HG03457 (cell line): ENCODE measurements around the gene MAP3K8.
A peak's percentile ranks its signal among the peaks of the same experiment; 100 is the strongest.

Experiments
- ATAC-seq: cut with Tn5 transposase; IDR thresholded peaks from one replicate; pipeline ENCODE4 v1.9.1; 2021; ENCODE audit warnings: moderate number of reproducible peaks; ENCODE audit not compliant: unreplicated experiment

Gene MAP3K8

DNA sequence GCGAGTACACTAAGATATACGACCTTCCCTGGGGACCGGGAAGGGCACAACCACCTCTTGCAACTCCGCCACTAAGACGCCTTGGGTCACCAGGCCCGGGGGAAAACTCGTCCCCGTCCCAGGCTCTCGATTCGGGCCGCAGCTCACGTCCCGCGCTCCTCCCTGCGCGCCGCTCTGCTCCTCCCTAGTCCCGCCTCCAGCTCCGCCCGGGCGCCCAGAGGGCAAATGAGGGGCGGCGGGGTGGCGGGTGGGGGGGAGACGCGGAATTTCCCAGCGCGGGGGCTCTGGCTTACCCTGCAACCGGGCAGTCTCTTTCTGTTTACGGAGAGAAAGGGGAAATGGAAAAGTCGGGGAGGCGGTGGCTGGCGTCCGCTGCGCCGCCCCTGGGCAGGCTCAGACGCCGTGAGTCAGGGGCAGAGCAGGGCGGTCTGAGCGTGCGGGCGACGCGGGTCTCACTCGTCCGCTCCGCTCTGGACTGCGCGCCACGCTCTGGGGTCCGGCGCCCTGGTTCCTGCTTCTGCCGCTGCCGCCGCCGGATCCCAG, at the start of gene MAP3K8:
TSS of gene MAP3K8 (plus strand) at position 455 of the 543 bp plus-strand sequence. CDS start 4,755 bp downstream, outside the sequence.
- peak; percentile 50 for ATAC-seq

DNA sequence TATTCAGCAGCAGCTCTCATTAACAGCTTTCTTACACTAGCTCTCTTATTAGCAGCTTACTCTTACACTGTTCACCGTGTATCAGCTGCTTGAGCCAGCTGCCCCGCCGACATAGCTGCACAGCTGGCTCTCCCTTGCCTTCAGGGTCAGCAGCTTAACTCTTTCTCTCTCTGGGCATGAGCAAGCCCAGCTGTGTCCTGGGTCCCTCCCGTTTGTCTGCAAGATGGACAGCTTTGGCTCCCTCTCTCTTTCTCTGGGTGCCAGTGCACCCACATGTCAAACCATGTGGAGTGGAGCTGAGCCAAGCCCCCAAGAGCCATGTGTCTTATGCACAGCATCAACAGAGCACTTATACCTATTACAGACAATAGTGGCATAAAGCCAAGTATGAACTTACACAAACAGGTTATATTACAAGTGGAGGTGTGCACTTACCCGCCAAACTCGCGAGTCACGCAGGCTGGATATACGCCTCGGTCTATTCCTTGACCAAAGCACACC, 49.2 kb upstream of the MAP3K8 start:
- ATAC-seq = no peak

DNA sequence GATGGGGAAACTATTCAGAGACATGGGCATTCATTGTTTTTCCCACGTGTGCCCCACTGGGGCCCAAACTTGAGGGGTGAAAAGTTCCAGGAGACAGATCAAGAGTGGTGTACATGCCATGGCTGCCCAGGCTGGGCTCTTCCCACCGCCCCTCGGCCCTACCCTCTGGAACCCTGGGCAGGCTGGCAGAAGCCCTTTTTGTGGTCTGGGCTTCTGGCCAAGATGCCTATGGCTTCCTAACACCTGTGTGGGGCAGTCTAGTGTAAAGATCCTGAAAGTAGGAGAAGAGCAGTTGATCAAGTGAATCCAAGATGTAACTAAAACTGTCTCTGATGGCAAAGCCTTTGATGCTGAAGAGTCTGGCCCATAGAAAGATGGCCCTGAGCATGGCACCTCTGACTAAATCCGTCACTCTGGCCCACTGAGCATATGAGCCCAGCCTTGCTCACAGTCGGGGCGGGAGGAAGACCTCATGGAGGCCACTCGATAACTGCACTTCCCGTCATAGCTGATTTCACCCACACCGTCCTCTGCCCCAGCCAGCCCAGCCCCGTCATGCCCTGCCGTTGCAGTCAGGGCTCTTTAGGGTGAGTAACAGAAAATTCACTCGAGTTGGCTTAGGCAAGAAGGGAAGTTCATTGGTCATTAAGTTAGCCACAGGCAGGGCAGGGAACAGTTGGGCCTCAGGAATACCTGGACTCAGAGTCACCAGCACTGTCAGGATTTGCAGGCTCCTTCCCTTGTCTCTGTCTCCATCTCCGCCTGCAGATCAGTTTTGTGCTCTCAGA, 47.0 kb upstream of the MAP3K8 start:
- ATAC-seq = no peak

DNA sequence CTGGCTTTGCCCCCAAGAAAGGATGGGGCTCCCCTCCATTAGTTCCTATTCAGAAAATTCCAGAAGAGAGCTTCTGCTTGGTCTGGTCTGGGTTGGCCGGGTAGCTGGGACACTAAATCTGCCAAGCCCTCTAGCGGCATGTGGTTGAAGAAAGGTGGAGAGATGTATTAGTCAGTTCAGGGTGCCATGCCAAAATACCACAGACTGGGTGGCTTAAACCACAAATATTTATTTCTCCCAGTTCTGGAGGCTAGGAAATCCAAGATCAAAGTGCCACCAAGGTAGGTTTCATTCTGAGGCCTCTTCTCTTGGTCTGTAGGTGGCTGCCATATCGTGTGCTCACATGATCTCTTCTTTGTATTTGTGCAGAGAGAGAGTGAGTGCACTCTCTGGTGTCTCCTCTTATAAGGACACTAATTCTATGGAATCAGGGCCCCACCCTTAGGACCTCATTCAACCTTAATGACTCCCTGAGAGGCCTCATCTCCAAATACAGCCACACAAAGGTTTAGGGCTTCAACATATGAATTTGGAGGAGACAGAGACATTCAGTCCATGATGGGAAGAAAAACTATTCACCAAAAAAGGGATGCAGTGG, 46.2 kb upstream of the MAP3K8 start:
- ATAC-seq = no peak

DNA sequence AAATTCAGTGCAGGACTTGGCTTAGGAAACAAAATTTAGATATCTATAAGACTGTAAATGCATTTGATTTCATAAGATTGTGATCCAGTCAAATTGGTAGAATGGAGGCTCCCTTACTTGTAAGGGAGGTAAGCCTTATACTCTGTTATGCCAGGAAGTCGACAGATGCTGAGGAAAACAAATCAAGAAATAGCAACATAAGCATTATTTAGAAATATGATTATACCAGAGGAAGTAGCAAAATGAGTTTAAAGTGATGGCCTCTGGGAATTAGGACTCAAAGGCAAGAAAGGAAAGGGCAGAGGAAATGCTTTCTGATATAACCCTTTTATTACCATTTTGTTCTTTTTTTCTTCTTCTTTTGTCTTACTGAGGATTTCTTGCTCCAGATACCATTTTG, 44.4 kb upstream of the MAP3K8 start:
- no peak for ATAC-seq

DNA sequence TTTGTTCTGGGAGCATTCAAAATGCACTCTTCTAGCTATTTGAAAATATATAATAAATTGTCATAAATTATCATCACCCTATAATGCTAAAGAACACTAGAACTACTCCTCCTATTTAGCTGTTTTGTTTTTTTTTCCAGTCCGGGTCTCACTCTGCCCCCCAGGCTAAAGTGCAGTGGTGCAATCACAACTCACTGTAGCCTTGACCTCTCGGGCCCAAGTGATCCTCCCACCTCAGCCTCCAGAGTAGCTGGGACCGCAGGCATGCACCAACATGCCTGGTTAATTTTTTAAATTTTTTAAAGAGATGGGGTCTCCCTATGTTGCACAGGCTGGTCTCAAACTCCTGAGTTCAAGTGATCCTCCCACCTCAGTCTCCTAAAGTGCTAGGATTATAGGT, 43.8 kb upstream of the MAP3K8 start:
- ATAC-seq = no peak

DNA sequence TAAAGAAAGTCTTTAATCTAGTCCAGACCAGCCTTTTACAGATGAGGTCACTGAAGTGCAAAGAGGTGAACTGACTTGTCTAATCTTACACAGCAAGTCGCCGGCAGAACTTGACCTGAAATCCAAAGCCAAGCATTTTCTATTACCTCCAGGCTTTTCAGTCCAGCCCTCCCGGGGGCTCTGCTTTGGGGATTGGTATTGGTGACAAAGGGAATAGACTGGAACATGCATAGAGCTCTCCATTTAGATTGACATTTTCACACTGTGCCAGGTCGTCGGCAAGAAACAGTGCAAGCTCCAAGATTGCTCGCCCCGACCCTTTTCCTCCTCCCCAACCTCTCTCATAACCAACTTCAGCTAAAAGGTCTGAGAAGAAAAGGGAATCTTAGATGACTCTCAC, 42.7 kb upstream of the MAP3K8 start:
- no peak for ATAC-seq

DNA sequence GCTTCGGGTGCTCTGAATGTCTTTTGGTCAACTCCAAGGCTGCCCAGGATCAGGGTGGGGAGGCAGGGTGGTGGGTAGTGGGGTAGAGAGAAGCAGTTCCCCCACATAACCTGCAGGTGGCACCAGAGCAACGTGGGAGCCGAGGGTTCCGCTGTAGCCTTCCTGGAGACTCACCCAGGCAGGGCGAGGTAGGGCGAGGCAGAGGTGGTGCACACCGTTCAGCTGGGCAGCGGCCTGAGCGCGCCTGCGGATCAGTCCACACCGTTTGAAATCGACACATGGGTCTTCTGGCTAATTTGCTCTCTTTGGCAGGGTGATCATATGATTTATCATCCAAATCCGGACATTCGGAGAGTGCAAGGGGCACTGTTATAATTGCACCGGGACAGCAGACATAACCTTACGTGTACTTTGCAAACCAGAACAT, 41.4 kb upstream of the MAP3K8 start:
- ATAC-seq = peak; percentile 93

DNA sequence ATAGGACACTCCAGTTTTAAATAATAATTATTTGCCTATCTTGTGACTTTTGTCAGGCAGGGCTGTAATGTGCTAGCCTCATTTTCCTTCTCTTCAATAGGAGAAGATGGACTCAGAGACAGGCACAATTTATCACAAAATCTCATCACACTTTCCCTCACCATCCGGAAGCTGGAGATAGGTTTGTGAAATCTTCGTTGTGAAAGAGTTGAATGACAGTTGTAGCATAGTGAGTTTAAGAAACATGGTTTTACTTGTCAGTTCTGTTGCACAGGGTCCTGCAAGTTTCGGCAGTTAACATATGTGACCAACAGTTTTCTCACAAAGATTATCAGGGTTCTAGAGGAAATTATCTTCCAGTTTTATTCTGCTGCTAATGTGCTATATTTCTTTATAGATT, 37.7 kb upstream of the MAP3K8 start:
- ATAC-seq = no peak

DNA sequence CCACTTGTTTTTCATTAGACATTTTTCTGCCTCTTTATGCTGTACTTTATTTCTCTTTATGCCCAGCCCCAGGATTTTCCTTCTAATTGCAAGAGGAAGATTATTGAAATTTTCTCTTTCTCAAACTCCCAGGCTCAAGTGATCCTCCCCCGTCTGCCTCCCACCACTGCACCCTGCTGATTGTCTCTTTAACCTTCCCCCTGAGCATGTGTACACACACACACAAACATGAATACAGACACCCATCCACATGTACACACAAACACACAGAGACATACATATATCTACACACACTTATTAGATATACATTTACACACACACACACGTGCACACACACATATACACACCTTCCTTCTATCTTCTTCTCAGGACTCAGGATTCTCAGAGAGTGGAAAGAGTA, 37.3 kb upstream of the MAP3K8 start:
- no peak for ATAC-seq

DNA sequence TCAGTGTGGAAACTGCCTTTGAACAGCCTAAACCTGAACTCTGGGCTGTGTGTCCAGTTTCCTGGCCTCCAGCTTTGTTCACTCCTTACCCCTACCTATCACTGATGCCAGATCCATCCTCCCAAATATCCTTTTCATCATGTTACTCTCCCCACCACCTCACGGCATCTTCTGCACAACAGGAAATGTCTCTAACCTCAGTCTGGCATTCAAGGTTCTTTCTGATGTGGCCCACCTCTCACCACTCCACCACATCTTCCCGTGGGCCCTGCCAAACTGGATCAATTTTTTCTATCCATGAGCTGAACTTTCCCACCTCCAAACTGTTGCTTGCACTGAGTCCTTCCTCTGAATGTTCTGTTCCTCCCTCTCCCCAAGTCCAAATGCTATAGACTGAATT, 35.8 kb upstream of the MAP3K8 start:
- ATAC-seq = no peak

DNA sequence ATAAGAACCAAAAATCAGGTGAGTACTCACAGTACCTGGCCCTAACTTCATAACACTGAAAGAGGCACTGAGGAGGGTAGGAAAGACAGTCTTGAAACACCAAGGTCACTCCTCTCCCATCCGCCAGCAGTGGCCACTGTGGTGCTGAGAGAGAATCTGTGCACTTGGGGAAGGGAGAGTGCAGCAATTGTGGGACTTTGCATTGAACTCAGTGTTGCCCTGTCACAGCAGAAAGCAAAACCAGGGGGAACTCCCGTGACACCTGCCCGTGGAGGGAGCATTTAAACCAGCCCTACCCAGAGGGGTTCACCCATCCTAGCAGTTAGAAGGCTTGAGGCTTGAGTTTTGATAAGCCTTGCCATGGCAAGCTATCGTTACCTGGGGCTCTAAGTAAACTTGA, 35.2 kb upstream of the MAP3K8 start:
- no peak for ATAC-seq

DNA sequence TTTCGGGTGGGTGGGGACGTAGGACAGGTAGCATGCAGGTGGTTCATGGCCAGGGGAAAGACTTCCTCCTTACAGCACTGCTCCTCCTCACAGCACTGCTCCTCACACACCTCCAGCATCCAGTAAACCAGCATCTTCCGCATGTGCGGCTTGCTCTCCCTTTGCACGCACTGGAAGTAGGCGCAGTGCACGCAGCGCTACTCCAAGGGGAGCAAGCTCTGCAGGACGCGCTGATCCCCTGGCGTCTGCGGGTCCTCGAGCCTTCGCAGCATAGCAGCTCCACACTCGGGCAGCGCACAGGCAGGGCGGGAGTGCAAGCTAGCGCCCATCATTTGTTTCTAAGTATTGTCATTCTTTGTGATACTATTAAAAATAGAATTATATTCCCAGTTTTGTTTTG, 30.5 kb upstream of the MAP3K8 start:
- no peak for ATAC-seq

DNA sequence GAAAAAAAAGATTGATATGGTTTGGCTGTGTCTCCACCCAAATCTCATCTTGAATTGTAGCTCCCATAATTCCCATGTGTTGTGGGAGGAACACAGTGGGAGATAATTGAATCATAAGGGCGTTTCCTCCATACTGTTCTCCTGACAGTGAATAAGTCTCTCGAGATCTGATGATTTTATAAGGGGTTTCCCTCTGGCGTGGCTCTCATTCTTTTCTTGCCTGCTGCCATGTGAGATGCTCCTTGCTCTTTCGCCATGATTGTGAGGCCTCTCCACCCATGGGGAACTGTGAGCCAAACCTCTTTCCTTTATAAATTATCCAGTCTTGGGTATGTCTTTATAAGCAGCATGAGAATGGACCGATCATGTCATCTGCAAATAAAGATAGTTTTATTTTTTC, 29.4 kb upstream of the MAP3K8 start:
- no peak for ATAC-seq

DNA sequence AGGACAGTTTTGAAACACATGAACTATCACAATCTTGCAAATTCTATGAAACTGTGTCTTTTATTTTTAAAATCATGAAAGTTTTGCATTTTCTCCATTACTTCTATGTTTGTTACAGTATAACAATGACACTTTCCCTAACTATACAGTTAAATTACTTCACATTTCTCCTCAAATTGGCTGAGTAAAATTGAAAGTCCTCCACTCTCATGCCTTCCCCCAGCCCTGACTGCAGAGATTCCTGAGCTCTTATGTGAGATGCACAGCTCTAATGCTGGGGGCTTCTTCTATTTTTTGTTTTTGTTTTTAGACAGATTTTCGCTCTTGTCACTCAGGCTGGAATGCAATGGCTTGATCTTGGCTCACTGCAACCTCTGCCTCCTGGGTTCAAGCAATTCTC, 22.7 kb upstream of the MAP3K8 start:
- no peak for ATAC-seq

DNA sequence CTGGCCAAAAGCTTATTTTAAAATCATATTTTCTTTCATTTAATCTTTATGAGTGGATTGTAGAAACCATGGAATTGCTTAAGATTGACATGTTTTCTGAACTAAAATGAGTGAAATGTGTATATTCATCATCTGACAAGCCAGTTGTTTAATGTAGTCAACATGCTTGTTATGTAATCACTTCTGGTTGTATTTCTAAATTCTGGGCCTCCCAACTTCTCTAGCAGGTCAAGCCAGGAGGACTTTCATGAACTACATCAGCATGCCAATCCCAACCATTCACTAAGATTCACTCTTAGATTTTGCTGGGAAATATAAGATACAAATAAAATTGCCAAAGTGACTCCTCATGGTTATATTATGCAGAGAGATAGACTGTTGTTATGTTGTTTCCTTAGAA, 21.1 kb upstream of the MAP3K8 start:
- ATAC-seq = no peak

DNA sequence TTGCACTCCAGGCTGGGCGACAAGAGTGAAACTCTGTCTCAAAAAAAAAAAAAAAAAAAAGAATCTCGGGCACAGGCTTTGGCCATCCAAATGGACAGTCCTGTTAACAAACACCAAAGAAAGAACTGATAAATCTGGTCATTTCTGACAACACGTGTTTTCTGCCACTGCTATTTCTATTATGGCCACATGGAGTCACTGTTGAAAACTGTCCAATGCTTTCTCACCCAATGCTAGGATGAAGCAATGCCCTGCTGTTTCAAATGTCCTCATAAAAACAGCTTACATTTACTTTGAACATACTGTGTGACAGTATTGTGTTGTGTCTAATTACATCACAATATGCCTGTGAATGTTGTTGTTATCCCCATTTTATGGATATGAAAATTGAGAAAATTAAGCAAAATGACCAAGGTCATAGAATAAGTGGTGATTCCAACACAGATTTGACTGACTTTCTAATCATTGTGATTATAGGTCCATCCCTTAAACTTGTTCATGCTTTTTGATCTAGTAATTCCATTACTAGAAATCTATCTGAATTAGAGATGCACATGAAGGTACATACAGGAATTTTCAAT, 19.9 kb upstream of the MAP3K8 start:
- ATAC-seq = no peak

DNA sequence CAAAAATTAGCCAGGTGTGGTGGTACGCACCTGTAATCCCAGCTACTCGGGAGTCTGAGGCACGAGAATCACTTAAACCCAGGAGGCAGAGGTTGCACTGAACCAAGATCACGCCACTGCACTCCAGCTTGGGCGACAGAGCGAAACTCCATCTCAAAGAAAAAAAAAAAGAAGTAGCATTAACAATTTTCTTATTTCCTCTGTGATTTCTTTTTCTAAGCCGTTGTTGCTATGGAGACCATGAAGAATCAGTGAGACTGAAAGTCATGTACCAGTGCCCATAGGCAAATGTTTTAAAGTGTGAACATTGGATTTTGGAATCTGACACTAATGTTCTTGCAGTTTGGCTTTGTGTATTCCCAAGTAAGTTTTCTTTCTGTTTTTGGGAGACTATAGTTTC, 18.4 kb upstream of the MAP3K8 start:
- ATAC-seq = no peak

DNA sequence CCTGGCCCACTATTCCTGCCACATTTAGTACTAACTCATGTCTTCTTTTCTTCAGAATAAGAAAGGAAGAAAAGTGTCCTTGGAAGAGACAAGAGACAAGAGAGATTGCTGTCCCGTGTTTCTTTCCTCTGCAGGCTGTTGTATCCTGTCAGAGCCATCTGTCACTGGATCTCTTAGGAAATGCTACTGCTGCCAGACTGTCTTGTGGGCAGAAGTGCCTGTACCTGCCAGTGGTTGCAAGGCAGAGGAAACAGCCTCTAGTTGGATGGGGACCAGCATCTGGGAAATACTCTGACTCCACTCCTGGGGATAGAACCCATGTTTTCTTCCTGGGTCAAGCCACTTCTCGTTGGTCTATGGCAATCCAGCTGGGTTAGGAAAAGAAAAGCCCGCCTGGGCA, 16.7 kb upstream of the MAP3K8 start:
- no peak for ATAC-seq

DNA sequence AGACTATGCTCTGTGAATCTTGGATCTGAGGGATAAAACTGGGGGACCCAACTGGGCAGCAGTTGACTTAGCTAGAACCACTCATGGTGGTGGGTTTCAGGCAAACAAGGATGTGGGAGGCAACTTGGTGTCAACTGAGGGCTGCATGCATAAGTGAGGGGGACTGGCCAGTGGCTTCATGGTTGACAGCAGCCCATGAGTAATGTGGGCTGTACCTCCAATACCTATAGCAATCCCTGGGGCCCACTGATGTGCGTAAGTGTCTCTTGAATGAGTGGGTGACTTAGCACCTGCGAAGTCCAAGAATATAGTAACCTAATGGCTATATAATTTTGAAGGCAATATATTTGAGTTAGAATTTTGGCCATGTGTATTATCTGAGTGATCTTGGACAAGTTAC, 13.7 kb upstream of the MAP3K8 start:
- peak; percentile 46 for ATAC-seq

DNA sequence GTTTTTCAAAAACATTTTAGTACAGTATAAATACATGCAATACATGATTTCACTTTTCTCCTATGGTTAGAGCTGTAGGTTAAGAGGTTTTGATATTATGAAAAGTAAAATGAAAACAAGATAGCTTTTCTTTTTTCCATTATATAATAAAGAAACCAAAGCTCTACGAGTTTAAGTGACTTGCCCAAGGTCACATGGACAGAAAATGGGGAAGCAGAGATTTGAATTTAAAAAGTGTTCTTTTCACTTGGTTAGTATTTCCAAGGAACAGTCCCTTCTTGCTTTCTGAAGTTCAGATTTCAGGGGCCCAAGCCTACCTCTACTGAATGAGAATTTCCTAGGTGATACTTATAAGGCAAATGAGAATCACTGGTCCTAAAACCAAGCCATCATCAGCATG, 13.2 kb upstream of the MAP3K8 start:
- ATAC-seq = peak; percentile 2

DNA sequence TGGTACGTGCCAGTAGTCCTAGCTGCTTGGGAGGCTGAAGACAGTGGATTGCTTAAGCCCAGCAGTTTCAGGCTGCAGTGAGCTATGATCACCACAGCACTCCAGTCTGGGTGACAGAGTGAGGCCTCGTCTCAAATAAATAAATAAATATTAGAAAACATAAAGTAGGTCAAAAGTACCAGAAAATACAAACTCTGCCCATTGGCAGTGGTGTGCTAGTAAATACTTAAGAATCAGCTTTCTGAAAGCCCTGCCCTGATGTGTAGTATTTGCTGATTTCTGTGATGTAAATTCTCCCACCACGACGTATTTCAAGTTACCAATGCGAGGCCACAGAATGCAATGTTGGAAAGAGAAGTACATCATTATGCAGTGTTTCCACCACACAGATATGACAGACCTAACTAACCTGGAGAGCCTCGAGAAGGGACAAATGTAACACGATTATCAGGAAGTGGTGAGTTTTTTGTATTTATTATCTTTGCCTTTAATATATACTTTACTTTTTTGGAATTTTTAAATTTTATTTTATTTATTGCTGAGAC, 11.8 kb upstream of the MAP3K8 start:
- no peak for ATAC-seq
